Right cardiac atrium (tissue), 5 donors: ENCODE data around the gene PIGQ. TPM values are rescaled to one million over a fixed set of nuclear protein-coding genes. Genes with fewer than 3 reads are reported as not detected.
A peak's percentile ranks its signal among the peaks of the same experiment; 100 is the strongest.

Experiments
- ATAC-seq, 2 donors: fragments of 200-7000 bp; cut with Tn5 transposase; one replicate each; pipeline versions ENCODE4 v1.8.0 to v1.9.1; 2020; ENCODE audit warnings: moderate library complexity in 2 of 2, mild to moderate bottlenecking in 1 of 2
- DNase-seq, 3 donors: peaks; one replicate each; pipeline ENCODE4 v3.0.0-alpha.2; 2020
- H3K27ac ChIP-seq: one replicate; pipeline ENCODE4 v1.5.1; 2013; ENCODE audit warnings: mild to moderate bottlenecking, low read length, control low read depth, moderate library complexity
- H3K27me3 ChIP-seq: one replicate; pipeline ENCODE4 v1.6.1; 2013; ENCODE audit not compliant: control insufficient read depth, insufficient read depth
- H3K4me1 ChIP-seq: one replicate; pipeline ENCODE4 v1.6.1; 2013; ENCODE audit warnings: low read length; ENCODE audit not compliant: control insufficient read depth, insufficient read depth
- H3K4me3 ChIP-seq: one replicate; pipeline ENCODE4 v1.5.1; 2013; ENCODE audit warnings: low read length, control low read depth
- H3K9me3 ChIP-seq: one replicate; pipeline ENCODE4 v1.6.1; 2013; ENCODE audit warnings: low read length; ENCODE audit not compliant: control insufficient read depth
- WGBS: extraction: QIAGEN DNeasy Blood & Tissue Kit; methylation state at CpG from one replicate; pipeline ENCODE4 v1.1.7; 2013; 5-methylcytosine and 5-hydroxymethylcytosine counted together
- intact Hi-C, 4 donors: fragments of 100-400 bp; cut with DNase I; formaldehyde crosslinking; loops; one replicate each; pipeline versions ENCODE4 v1.11.0 to v1.14.0; 2022 to 2023
- polyA plus RNA-seq: library from polyadenylated mRNA; stranded (reverse); fragments of 200-250 nt; gene quantifications from one replicate; pipeline ENCODE4 v1.2.3, GENCODE V29; 2013
- total RNA-seq, 4 donors: library from RNA; stranded (reverse); fragmentation: NEBNext Ultra II Directional; extraction: Animal tissue kit (Norgen Biotek cat#: 25700); gene quantifications; one replicate each; pipeline ENCODE4 v1.2.1, GENCODE V29; 2021
- donor health status: healthy with polysubstance abuse.
- donor health status: DM: no; HTN: yes; CAD: no.
- donor health status: DM: no; HTN: no; CAD: no.
- donor health status: DM: no; HTN: yes; CAD: no; lungs with severe emphysema.
- donor health status: DM: yes; HTN: yes; CAD: no.

Gene PIGQ
- total and polyA plus RNA-seq, 5 donors: 19.8 to 23.0 (median 22.7) TPM

DNA sequence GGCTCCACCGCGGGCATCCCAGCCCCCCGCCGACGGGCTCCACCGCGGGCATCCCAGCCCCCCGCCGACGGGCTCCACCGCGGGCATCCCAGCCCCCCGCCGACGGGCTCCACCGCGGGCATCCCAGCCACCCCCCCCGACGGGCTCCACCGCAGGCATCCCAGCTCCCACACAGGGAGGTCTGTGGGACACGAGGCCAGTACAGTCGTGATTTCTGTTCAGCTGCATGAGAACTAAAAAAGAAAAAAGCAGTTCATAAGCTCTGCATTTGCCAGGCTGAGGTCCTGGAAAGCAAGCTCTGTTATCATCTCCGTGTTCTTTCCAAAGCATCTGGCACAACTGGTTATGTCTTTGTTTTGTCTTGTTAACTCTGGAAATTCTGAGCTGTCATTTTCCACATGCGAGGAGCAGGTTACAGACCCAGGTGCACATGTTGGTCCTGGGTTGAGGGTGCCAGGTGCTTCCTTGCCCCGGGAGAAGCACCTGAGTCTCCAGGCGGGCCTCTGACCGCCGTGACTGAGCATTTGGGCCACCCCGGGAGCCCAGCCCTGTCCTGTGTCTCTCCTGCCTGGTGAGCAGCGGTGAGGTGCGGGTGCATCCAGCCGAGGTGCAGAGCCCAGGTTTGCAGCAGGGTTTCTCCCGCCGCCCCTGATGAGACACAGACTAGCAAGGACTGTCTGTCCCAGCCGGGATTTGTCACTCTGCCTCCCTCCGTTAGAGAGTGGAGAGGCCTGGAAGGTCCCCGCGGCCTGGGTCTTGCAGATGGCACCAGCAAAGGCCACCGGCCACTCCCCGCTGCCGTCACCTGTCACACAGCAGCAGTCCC lies 51.1 kb downstream of the PIGQ start:
- Histone ChIP-seq H3K4me1 (peaks cover 2% of the 10 kb centered on the region), H3K27me3 (no peaks in the 10 kb centered on the region), H3K4me3 (no peak overlapping the region), H3K27ac (no peak overlapping the region), H3K9me3 (no peaks in the 10 kb centered on the region)
- WGBS: 82% methylated on average over 41 of the region's 41 CpGs
- ATAC-seq (no peak), DNase-seq (peak in 1 of 3 donors; percentile 25)
- intact Hi-C loops: no loop called here

DNA sequence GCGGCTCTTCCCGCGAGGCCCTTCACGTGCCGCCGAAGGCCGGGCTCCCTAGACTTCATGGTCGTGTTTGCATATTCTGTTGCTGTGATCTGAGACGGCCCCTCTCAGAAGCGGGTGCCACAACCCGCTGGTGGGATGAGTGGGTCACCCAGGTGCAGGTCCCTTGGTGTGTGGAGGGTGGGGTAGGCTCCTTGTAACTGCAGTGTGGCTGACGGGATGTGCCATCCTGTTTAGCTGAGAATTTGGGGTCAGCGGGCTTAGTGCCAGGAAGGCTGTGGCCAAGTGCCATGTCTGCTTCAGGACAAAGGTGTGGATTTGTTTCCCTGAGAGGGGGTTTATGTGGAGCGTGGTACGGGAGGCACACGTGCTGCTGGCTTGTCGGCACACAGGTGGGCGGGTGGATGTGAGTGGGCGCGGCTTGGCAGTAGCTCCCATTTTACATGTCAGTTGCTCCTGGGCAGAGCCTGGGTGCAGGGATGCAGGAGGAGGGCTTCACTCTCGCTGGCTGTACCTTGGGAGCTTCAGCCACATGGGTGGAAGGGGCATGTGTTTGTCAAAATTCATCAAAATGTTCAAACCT lies 51.8 kb downstream of the PIGQ start:
- peak in 2 of 3 donors; percentile 49 to 51 for DNase-seq
- Histone ChIP-seq H3K27me3 (no peaks in the 10 kb centered on the region), H3K4me3 (no peak overlapping the region), H3K9me3 (no peaks in the 10 kb centered on the region), H3K27ac (no peak overlapping the region), H3K4me1 (peaks cover 2% of the 10 kb centered on the region)
- intact Hi-C loops: no loop called here
- 83% methylated on average over 21 of the region's 21 CpGs for WGBS
- ATAC-seq: no peak

DNA sequence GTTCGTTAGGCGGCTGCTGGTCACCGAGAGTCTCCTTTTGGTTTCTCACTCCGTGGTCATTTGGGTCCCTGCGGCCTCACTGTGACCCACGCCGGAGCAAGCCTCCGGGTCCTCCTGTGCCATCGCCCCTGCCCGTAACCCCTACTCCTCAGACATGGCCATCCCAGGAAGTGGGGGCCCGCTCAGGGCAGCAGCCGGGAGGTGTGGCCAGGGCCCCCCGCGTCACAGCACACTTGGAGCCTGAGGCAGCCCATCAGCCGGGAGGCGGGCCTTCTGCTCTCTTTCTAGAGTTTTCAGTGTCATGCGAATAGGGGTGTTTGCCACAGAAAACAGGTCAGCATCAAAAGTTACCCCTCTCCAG lies 53.1 kb downstream of the PIGQ start:
- no peak overlapping the region for H3K27ac ChIP-seq
- no peaks in the 10 kb centered on the region for H3K9me3 ChIP-seq
- ATAC-seq: no peak
- peak in 1 of 3 donors; percentile 45 for DNase-seq
- WGBS: 92% methylated on average over 17 of the region's 17 CpGs
- intact Hi-C loops: no loop called here
- peaks cover 2% of the 10 kb centered on the region for H3K4me1 ChIP-seq
- H3K4me3 ChIP-seq: no peak overlapping the region
- H3K27me3 ChIP-seq: no peaks in the 10 kb centered on the region

DNA sequence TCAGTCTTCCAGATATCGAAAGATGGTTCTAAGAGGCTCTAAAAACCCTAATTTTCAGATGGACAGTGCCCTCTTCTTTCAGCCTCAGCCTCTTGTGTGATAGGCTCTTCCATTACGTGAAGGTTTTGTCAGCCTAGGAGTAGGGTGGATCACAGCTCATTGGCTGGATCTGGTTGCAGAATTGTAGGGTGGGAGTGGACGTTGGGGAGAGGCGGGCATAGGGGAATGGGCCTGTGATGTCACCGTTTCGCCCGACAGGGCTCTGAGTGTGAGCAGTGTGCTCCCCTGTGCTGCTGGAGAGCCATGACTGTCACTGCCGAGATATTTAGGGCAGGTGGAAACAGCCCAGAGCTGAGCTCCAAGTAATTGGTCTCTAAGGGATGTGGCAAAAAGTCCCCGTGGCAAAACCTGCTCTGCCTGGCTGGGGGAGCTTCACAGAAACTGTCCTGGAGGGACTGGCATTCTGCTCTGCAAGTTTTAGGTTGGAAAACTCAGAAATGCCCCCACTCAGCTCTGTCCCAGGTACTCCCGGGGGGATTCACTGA lies 54.8 kb downstream of the PIGQ start:
- Histone ChIP-seq H3K27ac (no peak overlapping the region), H3K27me3 (no peaks in the 10 kb centered on the region), H3K4me3 (no peak overlapping the region), H3K9me3 (no peaks in the 10 kb centered on the region), H3K4me1 (peaks cover 2% of the 10 kb centered on the region)
- 78% methylated on average over 10 of the region's 10 CpGs for WGBS
- intact Hi-C loops: no loop called here
- no peak for ATAC-seq
- peak in 1 of 3 donors; percentile 2 for DNase-seq

DNA sequence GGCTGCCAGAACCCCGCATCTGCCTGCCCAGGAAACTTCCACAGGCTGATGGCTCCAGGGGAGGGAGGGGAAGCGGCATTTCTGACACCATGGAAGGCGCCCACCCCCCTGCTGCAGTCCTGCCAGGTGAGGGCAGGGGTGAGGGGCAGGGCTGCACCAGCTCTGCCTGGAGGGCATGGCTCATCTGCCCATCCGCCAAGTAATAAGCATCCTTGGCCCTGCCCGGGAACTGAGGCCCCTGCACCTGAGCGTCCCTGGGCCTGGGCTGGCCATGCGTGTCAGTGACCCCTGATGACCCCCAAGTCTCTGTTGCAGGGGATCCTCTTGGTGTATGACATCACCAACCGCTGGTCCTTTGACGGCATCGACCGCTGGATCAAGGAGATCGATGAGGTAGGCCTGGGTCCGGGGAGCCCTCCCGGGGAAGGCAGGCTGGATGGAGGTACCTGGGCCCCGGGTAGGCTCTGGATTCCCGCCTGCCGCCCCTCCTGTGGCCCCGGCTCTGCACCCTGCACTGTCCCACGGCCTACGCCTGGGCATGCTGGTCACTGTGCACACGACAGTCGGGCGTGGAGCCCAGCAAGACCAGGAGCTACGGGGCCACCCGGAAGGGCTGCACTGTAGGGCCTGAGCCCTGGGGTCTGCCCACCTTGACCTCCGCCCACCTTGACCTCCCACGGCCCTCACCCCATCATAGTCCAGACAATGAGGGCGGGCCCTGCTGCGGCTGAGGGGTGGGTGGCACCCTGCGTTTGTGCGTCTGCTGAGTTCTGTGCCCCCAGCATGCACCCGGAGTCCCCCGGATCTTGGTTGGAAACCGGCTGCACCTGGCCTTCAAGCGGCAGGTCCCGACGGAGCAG lies 55.6 kb downstream of the PIGQ start:
- Histone ChIP-seq H3K9me3 (no peaks in the 10 kb centered on the region), H3K27me3 (no peaks in the 10 kb centered on the region), H3K27ac (no peak overlapping the region), H3K4me1 (peaks cover 2% of the 10 kb centered on the region), H3K4me3 (no peak overlapping the region)
- no peak for ATAC-seq
- 94% methylated on average over 37 of the region's 37 CpGs for WGBS
- intact Hi-C loops: no loop called here
- peak in 2 of 3 donors; percentile 50 to 55 for DNase-seq

DNA sequence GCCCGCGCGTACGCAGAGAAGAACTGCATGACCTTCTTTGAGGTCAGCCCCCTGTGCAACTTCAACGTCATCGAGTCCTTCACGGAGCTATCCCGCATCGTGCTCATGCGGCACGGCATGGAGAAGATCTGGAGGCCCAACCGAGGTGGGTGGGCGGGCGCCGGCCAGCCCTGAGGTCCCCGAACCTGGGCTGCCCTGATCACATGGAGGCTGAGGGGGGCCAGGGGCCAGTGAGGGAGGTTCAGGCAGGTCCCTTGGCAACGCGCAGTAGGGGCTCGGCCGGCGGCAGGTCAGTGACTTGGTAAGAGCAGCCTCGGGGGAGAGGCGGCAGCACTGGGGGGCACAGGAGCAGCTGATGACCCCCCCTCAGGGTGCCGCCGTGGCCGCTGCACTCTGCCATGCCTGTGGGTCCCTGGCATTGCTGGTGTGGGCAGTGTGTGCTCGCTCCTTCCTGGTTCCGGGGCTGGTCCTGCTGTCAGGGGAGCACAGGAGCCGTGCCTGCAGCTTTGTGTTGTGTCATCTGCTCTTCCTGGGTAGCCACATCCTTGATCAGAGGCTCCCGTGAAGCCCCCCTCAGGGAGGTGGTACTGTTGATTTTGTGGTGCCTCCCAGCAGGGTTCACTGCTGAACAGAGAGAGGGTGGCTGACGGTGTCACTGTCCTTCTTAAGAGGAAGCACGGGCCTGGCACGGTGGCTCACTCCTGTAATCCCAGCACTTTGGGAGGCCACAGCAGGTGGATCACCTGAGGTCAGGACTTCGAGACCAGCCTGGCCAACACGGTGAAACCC lies 56.4 kb downstream of the PIGQ start:
- intact Hi-C loops: no loop called here
- ATAC-seq: no peak
- DNase-seq: peak in 1 of 3 donors; percentile 51
- H3K27me3 ChIP-seq: no peaks in the 10 kb centered on the region
- no peaks in the 10 kb centered on the region for H3K9me3 ChIP-seq
- H3K27ac ChIP-seq: no peak overlapping the region
- H3K4me3 ChIP-seq: no peak overlapping the region
- WGBS: 93% methylated on average over 35 of the region's 35 CpGs
- H3K4me1 ChIP-seq: peaks cover 2% of the 10 kb centered on the region

DNA sequence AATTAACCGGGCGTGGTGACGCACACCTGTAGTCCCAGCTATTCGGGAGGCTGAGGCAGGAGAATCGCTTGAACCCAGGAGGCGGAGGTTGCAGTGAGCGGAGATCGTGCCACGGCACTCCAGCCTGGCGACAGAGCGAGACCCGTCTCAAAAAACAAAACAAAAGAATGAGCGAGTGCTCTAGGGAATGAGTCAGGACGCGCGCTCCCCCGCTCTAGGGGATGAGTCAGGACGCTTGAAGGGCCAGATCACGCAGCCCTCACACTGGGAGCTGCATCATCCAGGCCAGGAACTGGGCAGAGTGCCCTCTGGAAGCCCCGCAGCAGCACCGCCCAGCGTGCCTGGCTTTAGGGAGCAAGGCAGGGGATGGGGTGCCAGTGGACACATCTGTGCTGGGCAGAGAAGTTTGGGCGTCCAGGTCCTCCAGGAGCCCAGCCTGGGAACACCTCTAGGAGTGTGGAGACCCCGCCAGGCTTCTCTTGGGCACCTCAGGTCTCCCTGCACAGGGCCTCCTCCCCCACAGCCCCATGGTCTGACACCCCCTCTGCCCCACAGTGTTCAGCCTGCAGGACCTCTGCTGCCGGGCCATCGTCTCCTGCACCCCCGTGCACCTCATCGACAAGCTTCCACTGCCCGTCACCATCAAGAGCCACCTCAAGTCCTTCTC lies 57.2 kb downstream of the PIGQ start:
- Histone ChIP-seq H3K9me3 (no peaks in the 10 kb centered on the region), H3K4me1 (peaks cover 2% of the 10 kb centered on the region), H3K27ac (no peak overlapping the region), H3K4me3 (no peak overlapping the region), H3K27me3 (no peaks in the 10 kb centered on the region)
- ATAC-seq (no peak), DNase-seq (peak in 2 of 3 donors; percentile 45 to 51)
- WGBS: 90% methylated on average over 29 of the region's 29 CpGs
- intact Hi-C loops: no loop called here

DNA sequence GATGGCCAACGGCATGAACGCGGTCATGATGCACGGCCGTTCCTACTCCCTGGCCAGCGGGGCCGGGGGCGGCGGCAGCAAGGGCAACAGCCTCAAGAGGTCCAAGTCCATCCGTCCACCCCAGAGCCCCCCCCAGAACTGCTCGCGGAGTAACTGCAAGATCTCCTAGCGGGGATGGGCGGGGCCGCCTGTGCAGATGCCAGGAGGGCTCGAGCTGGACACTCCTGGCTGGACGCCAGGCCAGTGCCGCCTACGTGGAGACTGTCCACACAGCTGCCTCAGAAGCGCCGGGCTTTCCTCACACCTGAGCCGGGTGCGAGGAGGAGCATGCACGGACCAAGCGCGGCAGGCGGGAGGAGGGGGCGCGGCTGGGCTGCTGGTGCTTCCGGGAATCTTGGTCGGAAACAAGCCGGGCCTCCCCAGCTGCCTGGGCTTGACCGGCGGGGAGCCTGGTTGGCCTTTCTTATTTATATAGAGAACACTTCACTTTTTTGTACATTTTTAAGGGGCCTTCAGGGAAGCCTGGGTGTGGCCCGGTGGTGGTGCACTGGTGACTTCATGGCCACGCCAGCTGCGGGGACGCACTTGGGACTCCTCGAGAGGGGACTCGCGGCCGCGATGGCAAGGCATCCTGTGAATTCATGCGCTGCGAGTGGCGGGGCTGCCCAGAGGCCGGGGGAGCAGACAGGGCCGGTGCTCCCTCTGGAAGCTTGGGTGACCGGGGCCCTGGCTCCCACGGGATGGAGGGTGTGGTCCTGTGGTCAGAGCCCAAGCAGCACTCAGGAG lies 57.9 kb downstream of the PIGQ start:
- 80% methylated on average over 50 of the region's 50 CpGs for WGBS
- no peaks in the 10 kb centered on the region for H3K4me1 ChIP-seq
- no peak overlapping the region for H3K4me3 ChIP-seq
- no peak overlapping the region for H3K27ac ChIP-seq
- ATAC-seq (no peak), DNase-seq (peak in 2 of 3 donors; percentile 79 to 80)
- H3K27me3 ChIP-seq: no peaks in the 10 kb centered on the region
- H3K9me3 ChIP-seq: no peaks in the 10 kb centered on the region
- intact Hi-C loops: no loop called here

DNA sequence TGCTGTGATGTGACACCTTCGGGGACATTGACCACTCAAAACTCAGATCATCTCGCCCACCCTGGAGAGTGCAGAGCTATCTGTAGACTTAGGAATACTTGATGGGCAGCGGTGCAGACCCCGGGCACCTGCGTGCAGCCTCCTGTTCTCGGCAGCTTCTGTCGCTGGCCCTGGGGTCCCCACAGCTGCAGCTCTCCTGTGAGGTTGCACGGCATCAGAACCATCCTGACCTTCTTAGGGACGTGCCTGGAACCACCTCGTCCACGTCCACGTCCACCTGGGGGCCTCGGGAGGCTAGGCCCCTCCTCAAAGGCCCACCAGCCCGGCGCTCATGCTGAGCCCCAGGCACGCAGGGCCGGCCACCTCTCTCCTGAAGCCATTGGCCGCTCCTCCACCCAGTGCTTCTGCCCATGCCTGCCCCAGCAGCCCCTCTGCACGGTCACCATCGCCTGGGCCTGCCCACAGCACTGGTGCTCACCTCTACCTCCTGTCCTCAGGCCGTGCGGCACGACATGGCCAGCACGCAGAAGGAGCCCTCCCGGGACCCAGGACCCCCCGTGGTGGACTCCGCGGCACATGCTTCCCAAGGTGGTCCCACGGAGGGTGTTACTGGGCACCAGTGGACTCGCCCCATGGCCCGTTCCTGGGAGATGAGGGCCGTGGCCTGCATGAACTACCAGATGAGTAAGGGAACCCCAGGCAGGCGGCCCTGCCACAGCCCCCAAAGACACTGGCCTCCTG lies 58.7 kb downstream of the PIGQ start:
- Histone ChIP-seq H3K27me3 (no peaks in the 10 kb centered on the region), H3K9me3 (no peaks in the 10 kb centered on the region), H3K4me1 (no peaks in the 10 kb centered on the region), H3K27ac (no peak overlapping the region), H3K4me3 (no peak overlapping the region)
- intact Hi-C loops: no loop called here
- WGBS: 93% methylated on average over 33 of the region's 33 CpGs
- ATAC-seq (no peak), DNase-seq (peak in 2 of 3 donors; percentile 47 to 63)
